CD14-positive monocyte (primary cell): ENCODE measurements around the gene MACROH2A1. TPM values are rescaled to one million over a fixed set of nuclear protein-coding genes. Genes with fewer than 3 reads are reported as not detected.

ENCODE experiments used
- DNase-seq, 3 donors: peaks; one replicate each; pipeline ENCODE4 v3.0.0-alpha.2; 2011 to 2022
- H2AFZ ChIP-seq: 2 replicates; pipeline ENCODE4 v1.6.0; 2012; ENCODE audit warnings: mild to moderate bottlenecking, low read depth, low read length, inconsistent platforms; ENCODE audit not compliant: insufficient read depth, poor library complexity, severe bottlenecking
- H3K27ac ChIP-seq, 2 donors: 1 replicate in 1 of 2; 2 replicates in 1 of 2; pipeline ENCODE4 v1.5.1; 2012 to 2013; ENCODE audit warnings: low read length in 2 of 2, control low read depth in 1 of 2, inconsistent platforms in 1 of 2, low read depth in 1 of 2, mild to moderate bottlenecking in 1 of 2
- H3K27me3 ChIP-seq, 2 donors: one replicate each; pipeline versions ENCODE4 v1.6.0 to v1.6.1; 2011 to 2013; ENCODE audit warnings: low read length in 2 of 2; ENCODE audit not compliant: control insufficient read depth in 2 of 2, insufficient read depth in 2 of 2
- H3K36me3 ChIP-seq, 2 donors: replicated peaks in 1 of 2; 1 replicate in 1 of 2; 2 replicates in 1 of 2; pipeline versions ENCODE4 v1.5.1 to v1.6.1; 2012 to 2013; ENCODE audit warnings: low read length in 2 of 2, control low read depth in 1 of 2, inconsistent platforms in 1 of 2, mild to moderate bottlenecking in 1 of 2; ENCODE audit not compliant: insufficient read depth in 2 of 2, control insufficient read depth in 1 of 2
- H3K4me1 ChIP-seq, 2 donors: 1 replicate in 1 of 2; 2 replicates in 1 of 2; pipeline versions ENCODE4 v1.5.1 to v1.6.1; 2012 to 2013; ENCODE audit warnings: low read length in 2 of 2, control low read depth in 1 of 2, inconsistent platforms in 1 of 2, mild to moderate bottlenecking in 1 of 2, moderate library complexity in 1 of 2; ENCODE audit not compliant: insufficient read depth in 2 of 2, control insufficient read depth in 1 of 2
- H3K4me2 ChIP-seq: replicated peaks from 2 replicates; pipeline ENCODE3; 2012; ENCODE audit warnings: low read length, moderate library complexity, mild to moderate bottlenecking; ENCODE audit not compliant: poor library complexity, severe bottlenecking; ENCODE audit errors: extremely low read depth
- H3K4me3 ChIP-seq, 3 experiments: fragments of 200-600 bp in 1 of 3; sonication (generic) in 1 of 3; replicated peaks in 1 of 3; 1 replicate in 2 of 3; 2 replicates in 1 of 3; pipeline ENCODE4 v1.5.1; 2011 to 2013; ENCODE audit warnings: low read length in 3 of 3, mild to moderate bottlenecking in 3 of 3, control low read depth in 2 of 3, low read depth in 2 of 3, inconsistent platforms in 1 of 3, moderate library complexity in 1 of 3
- H3K79me2 ChIP-seq: 2 replicates; pipeline ENCODE4 v1.6.0; 2012; ENCODE audit warnings: mild to moderate bottlenecking, control low read depth, inconsistent platforms, low read length, moderate library complexity; ENCODE audit not compliant: insufficient read depth
- H3K9ac ChIP-seq: 2 replicates; pipeline ENCODE4 v1.6.0; 2017; ENCODE audit warnings: low read length, mild to moderate bottlenecking; ENCODE audit not compliant: insufficient read depth, poor library complexity, severe bottlenecking
- H3K9me3 ChIP-seq, 2 donors: replicated peaks in 1 of 2; 1 replicate in 1 of 2; 2 replicates in 1 of 2; pipeline versions ENCODE4 v1.5.1 to v1.6.1; 2012 to 2013; ENCODE audit warnings: low read length in 2 of 2, control low read depth in 1 of 2; ENCODE audit not compliant: control insufficient read depth in 1 of 2, insufficient read depth in 1 of 2
- H4K20me1 ChIP-seq: 2 replicates; pipeline ENCODE4 v1.6.0; 2012; ENCODE audit warnings: mild to moderate bottlenecking, low read length, control low read depth, moderate library complexity; ENCODE audit not compliant: insufficient read depth
- H3K27ac Mint-ChIP-seq, 7 donors: one replicate each; pipeline ENCODE4 v1.8.0; 2020; ENCODE audit warnings: mild to moderate bottlenecking in 7 of 7, mixed read lengths in 7 of 7, moderate library complexity in 6 of 7, inconsistent platforms in 2 of 7
- H3K27me3 Mint-ChIP-seq, 3 donors: one replicate each; pipeline ENCODE4 v1.8.0; 2021 to 2022; ENCODE audit warnings: low read depth in 3 of 3, mild to moderate bottlenecking in 3 of 3, mixed read lengths in 3 of 3, moderate library complexity in 3 of 3, inconsistent platforms in 1 of 3
- H3K36me3 Mint-ChIP-seq, 2 donors: one replicate each; pipeline ENCODE4 v1.8.0; 2020; ENCODE audit warnings: mixed read lengths in 2 of 2, inconsistent platforms in 1 of 2, mild to moderate bottlenecking in 1 of 2
- H3K4me1 Mint-ChIP-seq: one replicate; pipeline ENCODE4 v1.8.0; 2020; ENCODE audit warnings: mild to moderate bottlenecking, mixed read lengths
- H3K4me3 Mint-ChIP-seq, 2 donors: one replicate each; pipeline ENCODE4 v1.8.0; 2020; ENCODE audit warnings: mild to moderate bottlenecking in 2 of 2, mixed read lengths in 2 of 2, moderate library complexity in 1 of 2
- H3K9me3 Mint-ChIP-seq, 7 donors: one replicate each; pipeline ENCODE4 v1.8.0; 2020 to 2022; ENCODE audit warnings: mixed read lengths in 7 of 7, mild to moderate bottlenecking in 6 of 7, moderate library complexity in 6 of 7, inconsistent platforms in 2 of 7
- WGBS: methylation state at CpG from one replicate; pipeline ENCODE4 v1.1.5; 2013; ENCODE audit warnings: missing lambda C conversion rate; ENCODE audit not compliant: insufficient coverage; 5-methylcytosine and 5-hydroxymethylcytosine counted together
- intact Hi-C, 2 donors: fragments of 100-400 bp; cut with micrococcal nuclease; formaldehyde crosslinking; loops; one replicate each; pipeline versions ENCODE4 v1.15.0 to v1.15.1; 2023
- polyA plus RNA-seq, 3 donors: library from polyadenylated mRNA; depleted of rRNA in 1 of 3; unstranded in 2 of 3; stranded (reverse) in 1 of 3; fragments of 300-500 nt in 2 of 3; fragments of >200 nt in 1 of 3; fragmentation: Illumina TruSeq in 2 of 3; gene quantifications; 1 replicate in 2 of 3; 2 replicates in 1 of 3; pipeline ENCODE4 v1.2.3, GENCODE V29; 2012 to 2021
- TF ChIP-seq, protein P1 (sequence below): fragments of 200-600 bp; IDR thresholded peaks from one replicate; pipeline ENCODE4 v1.8.0; 2022; ENCODE audit warnings: antibody characterized with exemption, mild to moderate bottlenecking

The MACROH2A1 gene
- polyA plus RNA-seq, 3 donors, result 352 to 443 (median 440) TPM

DNA sequence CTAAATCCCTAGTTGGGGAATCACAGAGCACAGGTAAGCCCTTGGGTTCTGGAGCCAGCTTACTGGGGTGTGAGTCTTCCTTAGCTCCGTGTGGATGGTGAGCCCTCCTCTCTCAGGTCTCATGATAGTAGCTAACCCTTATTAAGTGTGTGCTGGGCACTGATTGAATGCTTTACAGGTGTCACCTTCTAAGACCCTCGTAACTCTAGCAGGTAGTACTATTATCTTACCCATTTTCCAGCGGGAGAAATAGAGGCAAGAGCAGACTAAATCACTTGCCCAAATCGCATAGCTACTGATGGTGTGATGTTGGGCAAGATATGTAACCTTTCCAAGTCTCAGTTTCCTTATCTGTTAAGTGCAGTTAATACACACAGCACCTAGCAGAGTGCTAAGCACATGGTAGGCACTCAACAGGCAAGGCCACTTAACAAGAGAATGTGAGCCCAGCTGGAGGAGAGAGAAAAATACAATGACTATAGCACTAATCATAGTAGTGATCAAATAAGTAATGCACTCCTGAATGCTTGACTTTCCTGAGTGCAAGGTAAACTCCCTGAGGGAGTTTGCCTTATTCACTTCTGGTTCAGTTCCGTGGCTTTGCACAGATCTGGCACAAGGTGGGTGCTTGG lies 48.4 kb upstream of the MACROH2A1 start, which contains the start of gene DCANP1:
TSS of gene DCANP1 (minus strand) at position 51 of the 632 bp plus-strand sequence. CDS start 240 bp downstream, outside the sequence.
- peaks cover 0 to 5% (median 4%) of the 10 kb centered on the region in 3 donors for H3K27me3 Mint-ChIP-seq
- Histone ChIP-seq H3K36me3 (no peaks in the 10 kb centered on the region), H3K9me3 (no peaks in the 10 kb centered on the region), H3K27me3 (no peaks in the 10 kb centered on the region), H4K20me1 (no peaks in the 10 kb centered on the region), H3K4me1 (peaks cover 69 to 77% of the 10 kb centered on the region in 2 donors), H3K9ac (no peak within 1 kb of the TSS), H2AFZ (peak within 1 kb of the TSS; percentile 17), H3K4me3 (no peak within 1 kb of the TSS), H3K27ac (no peak within 1 kb of the TSS), H3K79me2 (peaks cover 99% of the 10 kb centered on the region), H3K4me2 (no peak within 1 kb of the TSS)
- TF ChIP-seq, protein P1, sequence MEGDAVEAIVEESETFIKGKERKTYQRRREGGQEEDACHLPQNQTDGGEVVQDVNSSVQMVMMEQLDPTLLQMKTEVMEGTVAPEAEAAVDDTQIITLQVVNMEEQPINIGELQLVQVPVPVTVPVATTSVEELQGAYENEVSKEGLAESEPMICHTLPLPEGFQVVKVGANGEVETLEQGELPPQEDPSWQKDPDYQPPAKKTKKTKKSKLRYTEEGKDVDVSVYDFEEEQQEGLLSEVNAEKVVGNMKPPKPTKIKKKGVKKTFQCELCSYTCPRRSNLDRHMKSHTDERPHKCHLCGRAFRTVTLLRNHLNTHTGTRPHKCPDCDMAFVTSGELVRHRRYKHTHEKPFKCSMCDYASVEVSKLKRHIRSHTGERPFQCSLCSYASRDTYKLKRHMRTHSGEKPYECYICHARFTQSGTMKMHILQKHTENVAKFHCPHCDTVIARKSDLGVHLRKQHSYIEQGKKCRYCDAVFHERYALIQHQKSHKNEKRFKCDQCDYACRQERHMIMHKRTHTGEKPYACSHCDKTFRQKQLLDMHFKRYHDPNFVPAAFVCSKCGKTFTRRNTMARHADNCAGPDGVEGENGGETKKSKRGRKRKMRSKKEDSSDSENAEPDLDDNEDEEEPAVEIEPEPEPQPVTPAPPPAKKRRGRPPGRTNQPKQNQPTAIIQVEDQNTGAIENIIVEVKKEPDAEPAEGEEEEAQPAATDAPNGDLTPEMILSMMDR, result no peak
- no peaks in the 10 kb centered on the region for H3K9me3 Mint-ChIP-seq
- H3K27ac Mint-ChIP-seq, result peak within 1 kb of the TSS in 4 of 7 donors; percentile 23 to 54 (median 36)
- no peak within 1 kb of the TSS for H3K4me3 Mint-ChIP-seq
- no peak for DNase-seq
- 88% methylated on average over 1 of the region's 5 CpGs for WGBS
- H3K36me3 Mint-ChIP-seq, result peaks cover 3 to 19% of the 10 kb centered on the region in 2 donors
- peaks cover 79% of the 10 kb centered on the region for H3K4me1 Mint-ChIP-seq
- intact Hi-C loops, result no loop called here

- intact Hi-C loops, result no loop called here
These were observed 47.6 kb upstream of the MACROH2A1 start for GRCh38 chr5:135446615-135447014.

More at GRCh38 chr5:135446615-135447014, 47.6 kb upstream of the MACROH2A1 start:
- Histone ChIP-seq H3K4me3 (no peak overlapping the region), H3K79me2 (peaks cover 92% of the 10 kb centered on the region), H3K9ac (no peak overlapping the region), H3K27me3 (no peaks in the 10 kb centered on the region), H2AFZ (peak overlapping the region; percentile 17), H3K4me1 (peaks cover 69 to 77% of the 10 kb centered on the region in 2 donors), H3K4me2 (no peak overlapping the region), H4K20me1 (no peaks in the 10 kb centered on the region), H3K36me3 (no peaks in the 10 kb centered on the region), H3K27ac (no peak overlapping the region), H3K9me3 (no peaks in the 10 kb centered on the region)
- WGBS, result 57% methylated on average over 6 of the region's 7 CpGs
- Mint-ChIP-seq H3K27ac (peak overlapping the region in 2 of 7 donors; percentile 23 to 54), H3K4me3 (no peak overlapping the region), H3K36me3 (peaks cover 3 to 19% of the 10 kb centered on the region in 2 donors), H3K27me3 (peaks cover 0 to 5% (median 3%) of the 10 kb centered on the region in 3 donors), H3K4me1 (peaks cover 79% of the 10 kb centered on the region), H3K9me3 (no peaks in the 10 kb centered on the region)
- TF ChIP-seq, protein P1, result no peak
- no peak for DNase-seq
